ENCODE measurements around the gene N4BP2L1. TPM values are rescaled to one million over a fixed set of nuclear protein-coding genes. Genes with fewer than 3 reads are reported as not detected.
A peak's percentile ranks its signal among the peaks of the same experiment; 100 is the strongest.

Gene N4BP2L1
- total and polyA plus RNA-seq, 4 donors = 11.0 to 64.6 (median 26.5) TPM

- Histone ChIP-seq H3K4me3 (ENCODE audit: low read depth in 1 of 3, low read length in 3 of 3) (no peak overlapping the region), H3K4me1 (ENCODE audit: control insufficient read depth in 4 of 4, insufficient read depth in 4 of 4, low read length in 3 of 4) (peaks cover 5 to 39% (median 30%) of the 10 kb centered on the region in 4 donors), H3K27me3 (ENCODE audit: control insufficient read depth in 4 of 4, insufficient read depth in 4 of 4, low read length in 3 of 4) (no peaks in the 10 kb centered on the region), H3K9ac (ENCODE audit: low read depth in 1 of 2, low read length in 2 of 2) (peak overlapping the region in 1 of 2 donors; percentile 20), H3K36me3 (ENCODE audit: control insufficient read depth in 4 of 4, insufficient read depth in 3 of 4, low read depth in 1 of 4, low read length in 3 of 4) (peaks cover 1 to 28% (median 23%) of the 10 kb centered on the region in 4 donors), H3K27ac (ENCODE audit: low read depth in 1 of 2, low read length in 2 of 2) (peak overlapping the region; percentile 79 to 91), H3K9me3 (ENCODE audit: control insufficient read depth in 4 of 4, low read length in 3 of 4) (no peaks in the 10 kb centered on the region)
- WGBS = 90% methylated on average over 6 of the region's 6 CpGs
- TF ChIP-seq RXRA (IDR thresholded peaks at IDR 0.05) (no peak), FOXA2 (IDR thresholded peaks at IDR 0.05) (no peak), NR2F2 (IDR thresholded peaks at IDR 0.05) (no peak), YY1 (IDR thresholded peaks at IDR 0.05) (no peak), CTCF (IDR thresholded peaks at IDR 0.05; ENCODE audit: low read depth, low read length, missing input control) (no peak), SP1 (IDR thresholded peaks at IDR 0.05) (no peak), EGR1 (IDR thresholded peaks at IDR 0.05; ENCODE audit: low read depth in 2 of 2) (no peak)
- no peak for DNase-seq (ENCODE audit: low spot score)
These were observed 19.0 kb downstream of the N4BP2L1 start for GRCh38 chr13:32409001-32409313.

- H3K27me3 ChIP-seq (ENCODE audit: control insufficient read depth in 4 of 4, insufficient read depth in 4 of 4, low read length in 3 of 4) = no peaks in the 10 kb centered on the region
- no peaks in the 10 kb centered on the region for H3K9me3 ChIP-seq (ENCODE audit: control insufficient read depth in 4 of 4, low read length in 3 of 4)
- H3K27ac ChIP-seq (ENCODE audit: low read depth in 1 of 2, low read length in 2 of 2) = peak overlapping the region in 1 of 2 donors; percentile 91
- H3K9ac ChIP-seq (ENCODE audit: low read depth in 1 of 2, low read length in 2 of 2) = no peak overlapping the region
- no peak overlapping the region for H3K4me3 ChIP-seq (ENCODE audit: low read depth in 1 of 3, low read length in 3 of 3)
- peaks cover 1 to 32% (median 27%) of the 10 kb centered on the region in 4 donors for H3K36me3 ChIP-seq (ENCODE audit: control insufficient read depth in 4 of 4, insufficient read depth in 3 of 4, low read depth in 1 of 4, low read length in 3 of 4)
- no peak for DNase-seq (ENCODE audit: low spot score)
- peaks cover 3 to 38% (median 30%) of the 10 kb centered on the region in 4 donors for H3K4me1 ChIP-seq (ENCODE audit: control insufficient read depth in 4 of 4, insufficient read depth in 4 of 4, low read length in 3 of 4)
- 90% methylated on average over 9 of the region's 9 CpGs for WGBS
- TF ChIP-seq RAD21 (IDR thresholded peaks at IDR 0.05) (no peak), GABPA (IDR thresholded peaks at IDR 0.05 in 1 of 2, conservative IDR thresholded peaks at IDR 0.05 in 1 of 2) (no peak), HNF4A (conservative IDR thresholded peaks at IDR 0.05) (no peak), YY1 (IDR thresholded peaks at IDR 0.05) (no peak), MAX (IDR thresholded peaks at IDR 0.05) (no peak), NR2F2 (IDR thresholded peaks at IDR 0.05) (no peak), CTCF (IDR thresholded peaks at IDR 0.05; ENCODE audit: low read depth, low read length, missing input control) (no peak), ZBTB33 (IDR thresholded peaks at IDR 0.05) (no peak), EGR1 (IDR thresholded peaks at IDR 0.05; ENCODE audit: low read depth in 2 of 2) (no peak), ATF3 (IDR thresholded peaks at IDR 0.05) (no peak)
These were observed 19.5 kb downstream of the N4BP2L1 start for GRCh38 chr13:32408296-32409000.
